HL-60 (cell line): Measurements from ENCODE around the gene THSD7A.

Experiments used
- DNase-seq, 2 experiments: peaks; one replicate each; pipeline ENCODE4 v3.0.0-alpha.2; 2010 to 2020; ENCODE audit warnings: low read depth in 1 of 2, low spot score in 1 of 2
- H3K27ac ChIP-seq: fragments of 250-450 bp; sonication (Bioruptor Pico); replicated peaks from 2 replicates; pipeline ENCODE4 v1.5.1; 2020; ENCODE audit warnings: mild to moderate bottlenecking, moderate library complexity
- H3K27me3 ChIP-seq: fragments of 250-450 bp; sonication (Bioruptor Pico); 2 replicates; pipeline ENCODE4 v1.5.1; 2021; ENCODE audit warnings: mild to moderate bottlenecking, moderate library complexity; ENCODE audit not compliant: insufficient read depth, poor library complexity, severe bottlenecking
- H3K4me3 ChIP-seq: replicated peaks from 2 replicates; pipeline ENCODE4 v1.5.1; 2011; ENCODE audit warnings: mild to moderate bottlenecking, control low read depth, low read length; ENCODE audit not compliant: insufficient read depth
- GABPA ChIP-seq: IDR thresholded peaks from 2 replicates; pipeline ENCODE4 v1.6.1; 2012; ENCODE audit warnings: low read depth
- POLR2AphosphoS5 ChIP-seq: IDR thresholded peaks from 2 replicates; pipeline ENCODE4 v1.6.1; 2012; ENCODE audit warnings: low read depth
- REST ChIP-seq: IDR thresholded peaks from 2 replicates; pipeline ENCODE4 v1.6.1; 2012; ENCODE audit warnings: low read depth; ENCODE audit not compliant: insufficient replicate concordance
- SPI1 ChIP-seq: IDR thresholded peaks from 2 replicates; pipeline ENCODE4 v1.6.1; 2012; ENCODE audit warnings: low read depth, mild to moderate bottlenecking, borderline replicate concordance
- TF ChIP-seq, protein P1 (sequence below): IDR thresholded peaks from one replicate; pipeline ENCODE4 v1.5.1; 2011; ENCODE audit warnings: low read length, control low read depth, inconsistent platforms; ENCODE audit not compliant: insufficient read depth

The THSD7A gene

DNA sequence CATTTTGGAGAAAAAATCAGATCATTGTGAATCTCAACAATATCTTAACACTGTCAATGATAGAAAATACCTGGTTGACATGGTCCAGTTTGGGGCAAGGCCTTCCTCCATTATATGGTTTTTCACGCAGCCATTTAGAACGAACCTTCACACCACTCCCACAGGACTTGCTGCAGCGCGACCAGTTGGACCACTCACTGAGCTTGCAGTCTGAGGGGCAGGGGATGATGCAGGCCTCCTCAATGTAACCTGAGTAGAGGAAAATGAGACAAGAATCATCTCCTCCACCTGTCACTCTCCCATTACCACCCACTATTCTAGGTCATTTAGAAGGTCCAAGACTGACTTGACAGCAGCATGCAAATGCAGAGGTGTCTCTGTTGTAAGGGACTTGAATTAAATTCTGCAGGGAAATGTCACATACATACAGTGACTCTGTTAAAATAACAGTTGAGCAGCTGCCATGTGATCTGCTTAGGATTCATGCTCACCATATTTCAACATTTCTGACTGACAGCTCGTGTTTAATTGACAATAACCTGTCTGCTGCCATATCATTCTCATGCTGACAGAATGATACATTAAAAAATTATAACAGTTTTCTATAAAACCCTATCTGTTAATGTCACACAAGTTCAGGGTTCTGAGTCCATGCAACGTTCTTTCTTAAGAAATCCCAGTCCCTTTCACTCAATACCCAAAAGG is 403.0 kb downstream of the THSD7A start:
- TF ChIP-seq SPI1: no peak
- no peak for TF ChIP-seq GABPA
- TF ChIP-seq, protein P1, sequence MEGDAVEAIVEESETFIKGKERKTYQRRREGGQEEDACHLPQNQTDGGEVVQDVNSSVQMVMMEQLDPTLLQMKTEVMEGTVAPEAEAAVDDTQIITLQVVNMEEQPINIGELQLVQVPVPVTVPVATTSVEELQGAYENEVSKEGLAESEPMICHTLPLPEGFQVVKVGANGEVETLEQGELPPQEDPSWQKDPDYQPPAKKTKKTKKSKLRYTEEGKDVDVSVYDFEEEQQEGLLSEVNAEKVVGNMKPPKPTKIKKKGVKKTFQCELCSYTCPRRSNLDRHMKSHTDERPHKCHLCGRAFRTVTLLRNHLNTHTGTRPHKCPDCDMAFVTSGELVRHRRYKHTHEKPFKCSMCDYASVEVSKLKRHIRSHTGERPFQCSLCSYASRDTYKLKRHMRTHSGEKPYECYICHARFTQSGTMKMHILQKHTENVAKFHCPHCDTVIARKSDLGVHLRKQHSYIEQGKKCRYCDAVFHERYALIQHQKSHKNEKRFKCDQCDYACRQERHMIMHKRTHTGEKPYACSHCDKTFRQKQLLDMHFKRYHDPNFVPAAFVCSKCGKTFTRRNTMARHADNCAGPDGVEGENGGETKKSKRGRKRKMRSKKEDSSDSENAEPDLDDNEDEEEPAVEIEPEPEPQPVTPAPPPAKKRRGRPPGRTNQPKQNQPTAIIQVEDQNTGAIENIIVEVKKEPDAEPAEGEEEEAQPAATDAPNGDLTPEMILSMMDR: no peak
- no peak for TF ChIP-seq REST
- no peak for DNase-seq
- no peaks in the 10 kb centered on the region for H3K27me3 ChIP-seq
- no peak overlapping the region for H3K27ac ChIP-seq
- no peak overlapping the region for H3K4me3 ChIP-seq

DNA sequence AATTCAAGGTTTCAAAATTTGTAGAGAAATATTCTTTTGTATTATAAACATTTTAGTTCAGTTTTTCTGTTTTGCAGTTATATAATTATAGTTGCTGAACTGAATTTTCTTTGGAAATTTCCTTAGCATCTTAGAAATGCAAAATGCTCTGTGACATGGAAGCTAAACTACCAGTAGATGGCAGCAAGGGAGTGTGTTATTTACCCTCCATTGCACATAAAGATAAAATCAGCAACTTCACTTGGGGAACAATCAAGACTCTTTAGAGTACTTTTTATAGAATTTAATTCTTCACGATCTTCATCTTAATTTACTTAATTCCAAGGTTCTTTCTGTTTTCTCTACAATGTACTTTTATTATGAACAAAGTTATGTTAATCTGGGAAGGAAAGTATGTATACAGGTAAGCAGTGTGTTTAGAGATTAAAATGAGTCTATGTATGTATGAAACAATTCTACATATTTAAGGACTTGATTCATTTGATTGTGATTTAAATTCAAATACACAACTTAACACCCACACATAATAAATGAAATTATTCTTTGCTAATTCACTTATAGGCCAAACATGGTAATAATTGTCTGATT is 404.2 kb downstream of the THSD7A start:
- DNase-seq: peak; percentile 17 to 21
- Histone ChIP-seq H3K27ac (no peak overlapping the region), H3K4me3 (no peak overlapping the region), H3K27me3 (no peaks in the 10 kb centered on the region)
- no peak for TF ChIP-seq REST
- TF ChIP-seq, protein P1: peak; percentile 46

GRCh38 chr7:11424006-11424405 is 408.0 kb downstream of the THSD7A start:
- H3K27ac ChIP-seq: no peak overlapping the region
- no peak overlapping the region for H3K4me3 ChIP-seq

More at GRCh38 chr7:11424006-11424405, 408.0 kb downstream of the THSD7A start:
- TF ChIP-seq, protein P1: no peak
- TF ChIP-seq REST (no peak), SPI1 (no peak), POLR2AphosphoS5 (no peak), GABPA (no peak)
- no peak for DNase-seq
- H3K27me3 ChIP-seq: no peaks in the 10 kb centered on the region
